Thoracic aorta (tissue), 2 donors: Measurements from ENCODE around the gene PTGDS. TPM values are rescaled to one million over a fixed set of nuclear protein-coding genes. Genes with fewer than 3 reads are reported as not detected.

Experiments used
- ATAC-seq: fragments of 150-250 bp; one replicate; pipeline ENCODE4 v1.8.0; 2017; ENCODE audit warnings: low read depth; ENCODE audit not compliant: insufficient number of reproducible peaks, low FRiP score
- DNase-seq: peaks from one replicate; pipeline ENCODE4 v3.0.0-alpha.2; 2020; ENCODE audit warnings: low spot score
- H3K27ac ChIP-seq, 2 donors: fragments of 200-600 bp; sonication (generic); 1 replicate in 1 of 2; 2 replicates in 1 of 2; pipeline ENCODE4 v1.5.1; 2016; ENCODE audit warnings: mild to moderate bottlenecking in 2 of 2, moderate library complexity in 2 of 2
- H3K27me3 ChIP-seq: fragments of 200-600 bp; sonication (generic); replicated peaks from 2 replicates; pipeline ENCODE4 v1.6.0; 2016; ENCODE audit warnings: mild to moderate bottlenecking; ENCODE audit not compliant: insufficient read depth
- H3K36me3 ChIP-seq: fragments of 200-600 bp; sonication (generic); one replicate; pipeline ENCODE4 v1.5.1; 2016
- H3K4me1 ChIP-seq, 2 donors: fragments of 200-600 bp; sonication (generic); 1 replicate in 1 of 2; 2 replicates in 1 of 2; pipeline versions ENCODE4 v1.5.1 to v1.6.0; 2016; ENCODE audit warnings: low read depth in 2 of 2, mild to moderate bottlenecking in 1 of 2; ENCODE audit not compliant: control insufficient read depth in 1 of 2
- H3K4me3 ChIP-seq: fragments of 200-600 bp; sonication (generic); 2 replicates; pipeline ENCODE4 v1.5.1; 2016; ENCODE audit warnings: mild to moderate bottlenecking
- H3K9me3 ChIP-seq: fragments of 200-600 bp; sonication (generic); 2 replicates; pipeline ENCODE4 v1.5.1; 2016
- CTCF ChIP-seq: fragments of 200-600 bp; sonication (generic); IDR thresholded peaks from one replicate; pipeline ENCODE4 v1.5.1; 2019; ENCODE audit warnings: antibody characterized with exemption
- total RNA-seq, 2 donors: library from RNA; depleted of rRNA; stranded (reverse); fragments of >200 nt; gene quantifications; one replicate each; pipeline versions ENCODE4 v1.1.0 to v1.2.3, GENCODE V29; 2016

PTGDS gene
- total RNA-seq, 2 donors from 2014 or later: 66.1 to 89.5 TPM

- no peak overlapping the region for H3K27ac ChIP-seq
- no peak overlapping the region for H3K4me3 ChIP-seq
- DNase-seq (no peak), ATAC-seq (no peak)
- no peaks in the 10 kb centered on the region for H3K27me3 ChIP-seq
- no peaks in the 10 kb centered on the region for H3K36me3 ChIP-seq
- no peaks in the 10 kb centered on the region for H3K9me3 ChIP-seq
- H3K4me1 ChIP-seq: peaks cover 0 to 7% of the 10 kb centered on the region in 2 donors
- no peak for TF ChIP-seq CTCF
These were observed 6.9 kb upstream of the PTGDS start for GRCh38 chr9:136970361-136970760.

GRCh38 chr9:136971746-136972145 lies 5.6 kb upstream of the PTGDS start:
- no peak overlapping the region for H3K4me3 ChIP-seq
- H3K27ac ChIP-seq: no peak overlapping the region
- H3K9me3 ChIP-seq: no peaks in the 10 kb centered on the region
- no peaks in the 10 kb centered on the region for H3K4me1 ChIP-seq
- ATAC-seq (no peak), DNase-seq (no peak)
- H3K27me3 ChIP-seq: no peaks in the 10 kb centered on the region
- TF ChIP-seq CTCF: no peak
- H3K36me3 ChIP-seq: no peaks in the 10 kb centered on the region

- Histone ChIP-seq H3K27me3 (no peaks in the 10 kb centered on the region), H3K4me3 (no peak overlapping the region), H3K36me3 (no peaks in the 10 kb centered on the region), H3K27ac (no peak overlapping the region), H3K4me1 (peaks cover 0 to under 1% of the 10 kb centered on the region in 2 donors), H3K9me3 (no peaks in the 10 kb centered on the region)
- DNase-seq: no peak
- no peak for ATAC-seq
- no peak for TF ChIP-seq CTCF
These were observed 5.0 kb upstream of the PTGDS start for GRCh38 chr9:136972335-136972734.

GRCh38 chr9:136972743-136973142 lies 4.6 kb upstream of the PTGDS start:
- H3K27me3 ChIP-seq: no peaks in the 10 kb centered on the region
- H3K27ac ChIP-seq: no peak overlapping the region
- no peaks in the 10 kb centered on the region for H3K36me3 ChIP-seq
- DNase-seq (no peak), ATAC-seq (no peak)
- no peaks in the 10 kb centered on the region for H3K9me3 ChIP-seq
- no peak for TF ChIP-seq CTCF
- H3K4me3 ChIP-seq: no peak overlapping the region
- H3K4me1 ChIP-seq: peaks cover 0 to 5% of the 10 kb centered on the region in 2 donors

- Histone ChIP-seq H3K9me3 (no peaks in the 10 kb centered on the region), H3K27ac (no peak overlapping the region), H3K4me1 (peaks cover 0 to 10% of the 10 kb centered on the region in 2 donors), H3K4me3 (no peak overlapping the region), H3K36me3 (no peaks in the 10 kb centered on the region), H3K27me3 (no peaks in the 10 kb centered on the region)
- ATAC-seq: no peak
- TF ChIP-seq CTCF: no peak
- DNase-seq: no peak
These were observed 3.4 kb upstream of the PTGDS start for GRCh38 chr9:136973618-136974617.
